HG02884 (cell line): ENCODE results near the gene RELN.

Experiments used
- ATAC-seq: cut with Tn5 transposase; IDR thresholded peaks from one replicate; pipeline ENCODE4 v1.9.1; 2021; ENCODE audit warnings: mild to moderate bottlenecking, moderate library complexity; ENCODE audit not compliant: unreplicated experiment

The RELN gene

GRCh38 chr7:103990991-103991390 lies 1.5 kb upstream of the RELN start:
- no peak for ATAC-seq

DNA sequence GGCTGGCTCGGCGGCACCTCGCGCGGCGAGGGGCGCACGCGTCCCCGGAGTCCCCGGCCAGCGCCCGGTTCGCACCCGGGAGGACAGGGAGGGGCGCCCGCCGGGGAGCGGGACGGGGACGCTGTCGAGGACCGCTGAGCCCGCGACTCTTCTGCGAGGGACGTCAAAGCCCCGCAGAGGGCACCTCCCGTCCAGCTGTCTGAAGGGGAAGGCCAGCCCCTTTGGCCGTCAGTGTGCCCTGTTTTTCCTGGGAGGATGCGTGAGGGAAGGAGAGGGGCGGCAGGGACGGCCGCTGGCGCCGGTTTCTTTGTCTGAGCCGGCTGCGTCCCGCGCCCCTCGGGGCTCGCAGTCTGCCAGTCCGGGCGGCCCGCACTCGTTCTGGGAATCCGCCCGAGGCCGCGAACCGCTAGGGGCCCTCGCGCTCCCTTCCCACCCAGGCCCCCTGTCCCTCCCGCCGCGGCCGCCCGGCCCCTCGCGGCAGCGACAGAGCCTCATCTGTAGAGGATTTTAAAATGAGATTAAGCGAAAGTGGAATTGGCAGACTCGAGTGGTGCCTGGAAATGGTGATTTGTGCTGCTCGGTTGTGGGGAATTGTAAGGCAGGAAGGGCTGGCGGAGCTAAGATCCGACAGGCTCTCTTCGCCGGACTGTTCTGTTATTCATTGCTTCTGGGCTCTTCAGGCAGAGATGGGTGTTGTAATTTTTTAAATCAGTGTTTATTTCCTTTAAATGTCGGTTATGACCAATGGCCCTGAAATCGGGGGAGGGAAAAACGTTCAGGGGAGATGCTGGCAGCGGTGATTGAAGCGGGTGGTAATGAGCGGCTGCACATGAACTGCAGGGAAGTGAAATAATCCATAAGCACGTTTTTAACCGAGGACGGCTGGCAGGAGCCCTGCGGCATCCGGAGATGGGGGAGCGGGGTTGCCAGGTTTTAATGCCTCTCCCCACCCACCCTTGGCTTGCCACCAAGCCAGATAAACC lies 618 bp upstream of the RELN start:
- no peak for ATAC-seq

- no peak for ATAC-seq
These were observed 824 bp downstream of the RELN start for GRCh38 chr7:103988468-103989199.

DNA sequence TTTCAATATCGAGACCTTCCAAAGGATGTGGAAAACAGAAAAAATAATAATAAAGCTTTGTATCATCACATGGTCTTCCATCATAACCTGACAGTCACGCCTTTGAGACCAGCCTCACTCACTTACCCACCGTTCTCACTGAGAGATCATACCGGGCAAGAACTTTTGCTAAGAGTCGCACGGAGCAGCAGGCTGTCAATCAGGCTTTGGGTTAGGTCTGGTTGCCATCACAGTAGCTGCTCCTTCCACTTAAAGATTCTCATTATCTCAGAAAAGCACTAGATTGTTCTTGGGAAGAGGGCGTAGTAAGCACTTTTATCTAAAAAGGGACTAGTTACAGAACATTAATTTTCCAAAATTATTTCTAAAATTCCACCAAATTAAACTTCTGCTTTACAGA lies 2.0 kb downstream of the RELN start:
- ATAC-seq = no peak

DNA sequence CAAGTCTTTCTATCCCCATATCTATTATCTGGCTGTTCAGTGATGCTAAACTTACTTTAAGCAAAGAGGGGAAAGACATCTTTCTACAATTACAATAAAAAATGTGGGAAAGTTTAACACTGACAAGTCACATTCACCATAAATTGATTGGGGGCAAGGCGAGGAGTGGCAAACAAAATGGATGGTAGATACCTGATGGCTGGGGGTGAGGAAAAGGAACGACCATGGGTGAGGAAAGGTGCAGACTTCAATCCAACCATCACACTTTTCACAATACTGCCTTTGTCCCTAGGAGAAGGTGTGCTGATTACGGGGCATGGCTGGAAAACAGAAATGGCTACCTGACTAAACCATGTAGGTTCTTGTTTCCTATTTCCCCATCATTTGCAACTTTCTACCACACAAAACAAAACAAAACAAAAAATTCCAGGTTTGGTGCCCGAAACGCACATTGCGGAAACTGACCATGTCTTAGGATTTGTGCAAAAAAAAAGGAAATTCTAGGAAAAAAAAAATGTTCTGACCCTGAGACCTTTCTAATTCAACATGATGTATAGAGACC lies 3.8 kb downstream of the RELN start:
- no peak for ATAC-seq

GRCh38 chr7:103984050-103984449 lies 5.4 kb downstream of the RELN start:
- no peak for ATAC-seq

- no peak for ATAC-seq
These were observed 6.1 kb downstream of the RELN start for GRCh38 chr7:103983201-103983977.

- no peak for ATAC-seq
These were observed 8.4 kb downstream of the RELN start for GRCh38 chr7:103981003-103981423.

- no peak for ATAC-seq
These were observed 16.6 kb downstream of the RELN start for GRCh38 chr7:103972779-103973434.

GRCh38 chr7:103967401-103967800 lies 22.1 kb downstream of the RELN start:
- no peak for ATAC-seq

GRCh38 chr7:103966593-103967277 lies 22.7 kb downstream of the RELN start:
- no peak for ATAC-seq

DNA sequence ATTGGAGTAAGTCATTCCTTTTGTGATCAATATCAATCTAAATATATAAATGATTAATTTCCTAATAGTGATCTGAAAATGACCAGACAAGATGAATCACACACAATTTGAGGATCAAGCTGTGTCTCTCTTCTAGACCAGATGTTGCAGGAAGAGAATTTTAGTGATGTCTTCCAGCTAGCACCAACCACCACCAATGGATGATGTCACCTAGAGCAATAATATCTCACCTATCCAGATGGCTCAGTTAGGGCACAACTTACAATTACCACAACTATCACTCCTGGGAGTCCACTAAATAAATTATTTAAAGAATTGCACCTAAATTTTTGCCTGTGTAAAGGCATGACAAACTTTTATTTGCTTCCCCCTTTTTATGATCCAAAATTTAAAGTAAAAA lies 25.2 kb downstream of the RELN start:
- ATAC-seq = no peak

DNA sequence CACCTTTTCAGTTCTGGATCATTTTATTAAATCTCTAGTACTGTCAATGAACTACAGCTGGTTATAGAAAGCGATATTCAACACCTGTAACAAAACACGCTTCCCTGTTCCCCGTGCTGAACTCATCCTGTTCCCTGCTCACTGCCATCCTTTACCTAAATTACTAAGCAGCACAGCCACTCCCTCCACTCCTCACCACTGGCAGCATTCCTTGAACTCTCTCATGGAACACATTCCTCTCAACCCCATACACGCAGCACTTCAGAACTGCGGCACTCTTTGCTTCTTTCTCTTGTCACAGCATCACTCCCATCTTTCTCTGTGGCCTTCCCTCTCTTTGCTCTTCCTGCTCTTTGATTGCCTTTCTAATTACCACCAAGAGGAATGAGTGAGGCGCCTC lies 27.4 kb downstream of the RELN start:
- no peak for ATAC-seq

DNA sequence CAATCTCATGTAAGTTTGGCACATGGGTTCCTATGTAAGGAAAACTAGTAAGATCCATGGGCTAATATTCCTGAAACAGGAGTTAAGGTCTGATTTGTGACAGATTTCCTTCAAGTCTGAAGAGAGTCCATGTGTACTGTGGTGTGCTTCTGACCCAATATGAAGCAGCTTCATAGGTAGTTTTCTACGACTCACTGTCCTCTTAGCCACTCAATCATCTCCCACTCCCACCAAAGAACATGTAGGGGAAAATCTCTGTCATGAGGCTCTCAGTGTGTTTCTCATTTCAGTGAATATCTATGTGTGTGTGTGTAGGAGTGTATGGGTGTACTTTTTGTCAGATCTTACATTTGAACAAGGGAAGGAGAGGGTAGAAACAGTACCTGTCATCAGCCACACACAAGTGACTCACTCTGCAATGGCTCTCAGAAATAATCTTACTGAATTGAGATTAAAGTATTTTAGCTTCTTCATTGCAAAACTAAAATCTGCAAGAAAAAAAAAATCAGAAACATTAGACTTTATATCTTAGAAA lies 31.1 kb downstream of the RELN start:
- no peak for ATAC-seq

DNA sequence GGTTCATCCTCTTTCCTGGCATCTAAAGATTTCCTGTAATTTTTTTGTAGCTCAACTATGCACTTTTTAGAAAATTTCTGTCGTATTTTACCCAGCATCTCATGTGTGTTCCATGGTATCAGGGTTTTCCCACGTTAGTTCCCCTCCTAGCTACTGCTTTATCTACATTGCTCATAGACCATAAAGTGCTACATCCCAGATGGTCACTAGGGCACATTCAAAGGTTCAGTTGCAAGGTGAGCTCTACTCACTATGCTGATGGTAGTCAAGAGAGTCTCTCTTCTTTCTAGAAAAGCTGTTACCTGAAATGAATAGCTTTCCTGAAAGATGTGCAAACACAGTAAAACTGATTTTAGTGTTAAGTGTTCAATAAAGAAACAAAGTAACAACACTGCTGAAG lies 33.5 kb downstream of the RELN start:
- no peak for ATAC-seq

DNA sequence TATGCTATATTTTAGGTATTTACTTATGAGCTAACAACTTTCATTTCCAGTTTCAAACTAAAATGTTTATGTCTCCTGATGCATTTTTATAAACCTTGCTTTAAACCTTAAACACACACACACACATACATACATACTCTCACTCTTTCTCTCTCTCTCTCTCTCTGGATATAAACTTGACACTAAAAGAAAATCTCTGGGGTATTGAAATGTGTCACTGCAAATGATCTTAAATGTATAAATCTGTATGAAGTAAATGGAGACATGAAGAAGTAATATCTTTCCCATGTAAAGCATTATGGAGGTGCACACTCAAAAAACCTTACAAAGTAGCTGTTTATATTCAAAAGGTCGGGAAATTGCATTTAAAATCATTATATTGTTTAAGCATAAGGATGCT lies 37.0 kb downstream of the RELN start:
- ATAC-seq = no peak

GRCh38 chr7:103951311-103951710 lies 38.1 kb downstream of the RELN start:
- no peak for ATAC-seq

- ATAC-seq = no peak
These were observed 40.1 kb downstream of the RELN start for GRCh38 chr7:103949374-103949773.

DNA sequence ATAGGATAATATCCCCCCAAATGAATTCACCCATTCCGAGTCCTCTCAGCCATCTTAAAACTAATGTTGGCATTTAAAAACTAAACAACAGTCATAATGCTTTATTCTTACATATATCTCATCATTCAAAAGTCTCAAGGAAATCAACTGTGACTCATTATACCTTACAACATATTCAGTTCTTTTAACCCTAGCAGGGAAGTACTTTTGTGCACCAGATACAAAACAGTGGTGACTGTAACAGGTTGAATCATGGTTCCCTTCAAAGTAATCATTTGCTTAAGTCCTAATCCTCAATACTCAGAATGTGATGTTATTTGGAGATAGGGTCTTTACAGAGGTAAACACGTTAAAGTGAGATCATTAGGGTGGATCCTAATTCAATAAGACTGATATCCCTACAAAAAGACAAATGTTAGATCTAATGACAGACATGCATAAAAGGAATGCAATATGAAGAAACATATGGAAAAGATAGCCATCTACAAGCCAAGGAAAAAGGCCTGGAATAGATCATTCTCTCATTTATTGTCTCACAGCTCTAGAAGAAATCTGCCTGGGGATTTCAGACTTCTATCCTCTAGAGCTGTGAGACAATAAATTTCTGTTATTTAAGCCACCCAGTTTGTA lies 42.3 kb downstream of the RELN start:
- no peak for ATAC-seq
